Endodermal cell (in vitro differentiated cells): ENCODE measurements around the gene NTRK2. TPM values are rescaled to one million over a fixed set of nuclear protein-coding genes. Genes with fewer than 3 reads are reported as not detected.

Source experiments
- DNase-seq: peaks from one replicate; pipeline ENCODE4 v3.0.0-alpha.2; 2017
- H3K27ac ChIP-seq: 2 replicates; pipeline ENCODE4 v1.5.1; 2013; ENCODE audit warnings: mild to moderate bottlenecking, low read depth, low read length, moderate library complexity
- H3K27me3 ChIP-seq: 2 replicates; pipeline ENCODE4 v1.6.1; 2013; ENCODE audit warnings: mild to moderate bottlenecking, low read length, moderate library complexity; ENCODE audit not compliant: insufficient read depth, control insufficient read depth, poor library complexity, severe bottlenecking
- H3K36me3 ChIP-seq: 2 replicates; pipeline ENCODE4 v1.7.0; 2013; ENCODE audit warnings: mild to moderate bottlenecking, low read length, moderate library complexity; ENCODE audit not compliant: control insufficient read depth, insufficient read depth
- H3K4me1 ChIP-seq: one replicate; pipeline ENCODE4 v1.7.0; 2013; ENCODE audit warnings: low read length; ENCODE audit not compliant: control insufficient read depth, insufficient read depth
- H3K4me3 ChIP-seq: 2 replicates; pipeline ENCODE4 v1.5.1; 2013; ENCODE audit warnings: mild to moderate bottlenecking, low read length, moderate library complexity
- H3K9ac ChIP-seq: 2 replicates; pipeline ENCODE4 v1.6.1; 2013; ENCODE audit warnings: mild to moderate bottlenecking, low read length, moderate library complexity; ENCODE audit not compliant: poor library complexity, severe bottlenecking; ENCODE audit errors: extremely low read depth
- H3K9me3 ChIP-seq: 2 replicates; pipeline ENCODE4 v1.6.1; 2013; ENCODE audit warnings: mild to moderate bottlenecking, low read length, moderate library complexity; ENCODE audit not compliant: control insufficient read depth
- H3K27ac Mint-ChIP-seq: 2 replicates; pipeline ENCODE4 v1.8.0; 2020; ENCODE audit warnings: mixed read lengths
- H3K27me3 Mint-ChIP-seq: 2 replicates; pipeline ENCODE4 v1.8.0; 2021; ENCODE audit warnings: mild to moderate bottlenecking, mixed read lengths; ENCODE audit not compliant: insufficient read depth
- H3K36me3 Mint-ChIP-seq: 2 replicates; pipeline ENCODE4 v1.8.0; 2020; ENCODE audit warnings: low read depth, mixed read lengths
- H3K4me1 Mint-ChIP-seq: 2 replicates; pipeline ENCODE4 v1.8.0; 2020; ENCODE audit warnings: mixed read lengths
- H3K4me3 Mint-ChIP-seq: 2 replicates; pipeline ENCODE4 v1.8.0; 2020; ENCODE audit warnings: mild to moderate bottlenecking, moderate library complexity, mixed read lengths
- H3K9me3 Mint-ChIP-seq: 2 replicates; pipeline ENCODE4 v1.8.0; 2020; ENCODE audit warnings: mild to moderate bottlenecking, mixed read lengths
- WGBS, 2 experiments: methylation state at CpG; one replicate each; pipeline versions ENCODE4 v1.1.5 to v1.1.7; 2013; ENCODE audit warnings: missing lambda C conversion rate in 2 of 2, mixed read lengths in 1 of 2; ENCODE audit not compliant: insufficient coverage in 1 of 2, insufficient read length in 1 of 2; 5-methylcytosine and 5-hydroxymethylcytosine counted together
- total RNA-seq, 2 donors: library from RNA; stranded (reverse); fragmentation: NEBNext Ultra II Directional in 1 of 2; extraction: Animal tissue kit (Norgen Biotek cat#: 25700) in 1 of 2; gene quantifications; 2 replicates in 1 of 2; 3 replicates in 1 of 2; pipeline ENCODE4 v1.2.1, GENCODE V29; 2021
- TF ChIP-seq, protein P1 (sequence below): fragments of 200-600 bp; sonication (generic); conservative IDR thresholded peaks from 2 replicates; pipeline ENCODE4 v1.5.0; 2021; ENCODE audit warnings: antibody characterized with exemption, mild to moderate bottlenecking

The NTRK2 gene
- total RNA-seq, 2 donors from 2014 or later: 0.09 to 0.18 TPM

DNA sequence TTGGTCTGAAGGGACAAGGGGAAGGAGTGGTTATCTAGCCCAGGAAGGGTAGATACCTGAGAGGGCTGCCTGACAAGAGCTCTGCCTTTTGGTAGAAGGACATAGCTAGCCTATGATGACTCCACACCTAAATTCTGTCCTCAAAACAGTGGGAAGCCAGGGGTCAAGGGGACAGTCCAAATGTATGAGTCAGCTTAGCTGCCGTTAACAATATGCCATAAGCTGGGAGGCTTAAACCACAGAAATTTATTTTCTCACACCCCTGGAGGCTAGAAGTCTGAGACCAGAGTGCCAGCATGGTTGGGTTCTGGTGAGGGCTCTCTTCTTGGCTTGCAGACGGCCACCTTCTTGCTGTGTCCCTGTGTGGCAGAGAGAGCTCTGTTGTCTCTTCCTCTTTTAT, 306.4 kb downstream of the NTRK2 start:
- no peak overlapping the region for H3K27ac Mint-ChIP-seq
- H3K4me1 Mint-ChIP-seq: peaks cover 2% of the 10 kb centered on the region
- Histone ChIP-seq H3K36me3 (no peaks in the 10 kb centered on the region), H3K27me3 (no peaks in the 10 kb centered on the region), H3K4me1 (no peaks in the 10 kb centered on the region), H3K4me3 (no peak overlapping the region), H3K9me3 (no peaks in the 10 kb centered on the region), H3K9ac (no peak overlapping the region), H3K27ac (no peak overlapping the region)
- no peak overlapping the region for H3K4me3 Mint-ChIP-seq
- no peaks in the 10 kb centered on the region for H3K9me3 Mint-ChIP-seq
- 80 to 100% methylated on average over 1 to 2 of the region's 2 CpGs for WGBS, 2 experiments
- no peaks in the 10 kb centered on the region for H3K36me3 Mint-ChIP-seq
- no peak for DNase-seq
- peaks cover 48% of the 10 kb centered on the region for H3K27me3 Mint-ChIP-seq
- TF ChIP-seq, protein P1, sequence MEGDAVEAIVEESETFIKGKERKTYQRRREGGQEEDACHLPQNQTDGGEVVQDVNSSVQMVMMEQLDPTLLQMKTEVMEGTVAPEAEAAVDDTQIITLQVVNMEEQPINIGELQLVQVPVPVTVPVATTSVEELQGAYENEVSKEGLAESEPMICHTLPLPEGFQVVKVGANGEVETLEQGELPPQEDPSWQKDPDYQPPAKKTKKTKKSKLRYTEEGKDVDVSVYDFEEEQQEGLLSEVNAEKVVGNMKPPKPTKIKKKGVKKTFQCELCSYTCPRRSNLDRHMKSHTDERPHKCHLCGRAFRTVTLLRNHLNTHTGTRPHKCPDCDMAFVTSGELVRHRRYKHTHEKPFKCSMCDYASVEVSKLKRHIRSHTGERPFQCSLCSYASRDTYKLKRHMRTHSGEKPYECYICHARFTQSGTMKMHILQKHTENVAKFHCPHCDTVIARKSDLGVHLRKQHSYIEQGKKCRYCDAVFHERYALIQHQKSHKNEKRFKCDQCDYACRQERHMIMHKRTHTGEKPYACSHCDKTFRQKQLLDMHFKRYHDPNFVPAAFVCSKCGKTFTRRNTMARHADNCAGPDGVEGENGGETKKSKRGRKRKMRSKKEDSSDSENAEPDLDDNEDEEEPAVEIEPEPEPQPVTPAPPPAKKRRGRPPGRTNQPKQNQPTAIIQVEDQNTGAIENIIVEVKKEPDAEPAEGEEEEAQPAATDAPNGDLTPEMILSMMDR: no peak

DNA sequence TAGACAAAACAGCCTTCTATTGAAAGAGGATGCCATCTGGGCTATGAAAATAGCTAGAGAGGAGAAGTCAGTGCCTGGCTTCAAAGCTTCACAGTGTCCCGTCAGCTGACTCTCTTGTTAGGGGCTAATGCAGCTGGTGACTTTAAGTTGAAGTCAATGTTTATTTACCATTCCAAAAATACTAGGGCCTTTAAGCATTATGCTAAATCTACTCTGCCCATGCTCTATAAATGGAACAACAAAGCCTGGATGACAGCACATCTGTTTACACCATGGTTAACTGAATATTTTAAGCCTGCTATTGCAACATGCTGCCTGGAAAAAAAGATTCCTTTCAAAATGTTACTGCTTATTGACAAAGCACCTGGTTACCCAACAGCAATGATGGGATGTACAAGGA, 309.1 kb downstream of the NTRK2 start:
- no peaks in the 10 kb centered on the region for H3K9me3 ChIP-seq
- Mint-ChIP-seq H3K9me3 (no peaks in the 10 kb centered on the region), H3K4me1 (peaks cover 2% of the 10 kb centered on the region), H3K27ac (no peak overlapping the region), H3K27me3 (peaks cover 51% of the 10 kb centered on the region), H3K36me3 (no peaks in the 10 kb centered on the region), H3K4me3 (no peak overlapping the region)
- DNase-seq: no peak
- H3K4me1 ChIP-seq: no peaks in the 10 kb centered on the region
- TF ChIP-seq, protein P1: no peak
- H3K36me3 ChIP-seq: no peaks in the 10 kb centered on the region
- no peak overlapping the region for H3K4me3 ChIP-seq
- H3K27ac ChIP-seq: no peak overlapping the region
- WGBS, 2 experiments: 87 to 88% methylated on average over 1 of the region's 1 CpG
- H3K27me3 ChIP-seq: no peaks in the 10 kb centered on the region
- H3K9ac ChIP-seq: no peak overlapping the region

DNA sequence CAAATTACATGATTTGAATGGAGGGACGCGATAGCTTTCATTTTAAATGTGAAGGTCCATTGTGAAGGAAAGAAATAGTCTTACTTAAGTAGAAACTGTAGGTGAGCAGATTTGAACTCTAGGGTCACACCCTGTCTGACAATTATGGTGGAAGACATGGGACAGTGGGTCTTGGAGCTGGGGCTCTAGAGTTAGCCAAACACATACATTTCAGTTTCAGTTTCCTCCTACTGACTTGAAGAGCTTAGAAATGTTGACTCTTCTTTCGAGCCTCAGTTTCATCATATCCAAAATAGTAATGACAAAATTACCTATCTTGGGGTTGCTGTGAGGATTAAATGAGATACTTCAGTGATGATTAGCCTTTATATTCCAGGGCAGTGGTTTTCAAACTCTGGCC, 314.2 kb downstream of the NTRK2 start:
- no peak for DNase-seq
- 100% methylated on average over 3 of the region's 3 CpGs; no CpG with 5 or more reads in 1 of the 2 experiments for WGBS, 2 experiments
- Histone ChIP-seq H3K27me3 (peaks cover 33% of the 10 kb centered on the region), H3K4me1 (no peaks in the 10 kb centered on the region), H3K27ac (no peak overlapping the region), H3K9me3 (no peaks in the 10 kb centered on the region), H3K4me3 (no peak overlapping the region), H3K36me3 (no peaks in the 10 kb centered on the region), H3K9ac (no peak overlapping the region)
- Mint-ChIP-seq H3K27me3 (peaks cover 76% of the 10 kb centered on the region), H3K27ac (no peak overlapping the region), H3K4me3 (no peak overlapping the region), H3K9me3 (no peaks in the 10 kb centered on the region), H3K4me1 (peaks cover 10% of the 10 kb centered on the region), H3K36me3 (no peaks in the 10 kb centered on the region)
- TF ChIP-seq, protein P1: no peak
